RPMI8226 (cell line): ENCODE measurements around the gene ANKRD11.

Experiments used
- DNase-seq: peaks from one replicate; pipeline ENCODE4 v3.0.0-alpha.2; 2015

The ANKRD11 gene

GRCh38 chr16:89323120-89323960, 167.0 kb downstream of the ANKRD11 start:
- DNase-seq: no peak

GRCh38 chr16:89322321-89323119, 167.8 kb downstream of the ANKRD11 start:
- no peak for DNase-seq

- peak; percentile 67 for DNase-seq
These were observed 169.4 kb downstream of the ANKRD11 start for GRCh38 chr16:89320782-89321501.

- peak; percentile 76 for DNase-seq
These were observed 170.2 kb downstream of the ANKRD11 start for GRCh38 chr16:89319886-89320781.

GRCh38 chr16:89319631-89319885, 170.8 kb downstream of the ANKRD11 start:
- no peak for DNase-seq

GRCh38 chr16:89318871-89319630, 171.3 kb downstream of the ANKRD11 start:
- DNase-seq: no peak

GRCh38 chr16:89318430-89318758, 172.0 kb downstream of the ANKRD11 start:
- no peak for DNase-seq

- no peak for DNase-seq
These were observed 172.5 kb downstream of the ANKRD11 start for GRCh38 chr16:89317729-89318429.

GRCh38 chr16:89317101-89317671, 173.2 kb downstream of the ANKRD11 start:
- DNase-seq: no peak

- DNase-seq: no peak
These were observed 173.7 kb downstream of the ANKRD11 start for GRCh38 chr16:89316701-89317100.

GRCh38 chr16:89315791-89316581, 174.4 kb downstream of the ANKRD11 start:
- peak; percentile 20 for DNase-seq

GRCh38 chr16:89315271-89315670, 175.1 kb downstream of the ANKRD11 start:
- DNase-seq: no peak

GRCh38 chr16:89314854-89315253, 175.5 kb downstream of the ANKRD11 start:
- no peak for DNase-seq

GRCh38 chr16:89314357-89314756, 176.0 kb downstream of the ANKRD11 start:
- no peak for DNase-seq

GRCh38 chr16:89313583-89313982, 176.8 kb downstream of the ANKRD11 start:
- DNase-seq: no peak

- no peak for DNase-seq
These were observed 177.6 kb downstream of the ANKRD11 start for GRCh38 chr16:89312598-89313299.

GRCh38 chr16:89312194-89312593, 178.2 kb downstream of the ANKRD11 start:
- DNase-seq: no peak

GRCh38 chr16:89311636-89312035, 178.7 kb downstream of the ANKRD11 start:
- DNase-seq: no peak

- DNase-seq: no peak
These were observed 180.8 kb downstream of the ANKRD11 start for GRCh38 chr16:89309438-89310122.
